Neural crest cell (in vitro differentiated cells): ENCODE measurements around the gene SAV1. TPM values are rescaled to one million over a fixed set of nuclear protein-coding genes. Genes with fewer than 3 reads are reported as not detected.

Source experiments
- DNase-seq: peaks from one replicate; pipeline ENCODE4 v3.0.0; 2021; ENCODE audit warnings: low read depth, mixed read lengths, low spot score
- H3K27ac Mint-ChIP-seq: one replicate; pipeline ENCODE4 v1.8.0; 2021; ENCODE audit warnings: mild to moderate bottlenecking, mixed read lengths; ENCODE audit not compliant: unreplicated experiment
- H3K27me3 Mint-ChIP-seq: 2 replicates; pipeline ENCODE4 v1.8.0; 2021; ENCODE audit warnings: low read depth, mild to moderate bottlenecking, mixed read lengths
- H3K36me3 Mint-ChIP-seq: 2 replicates; pipeline ENCODE4 v1.8.0; 2021; ENCODE audit warnings: low read depth, mild to moderate bottlenecking, mixed read lengths
- H3K4me1 Mint-ChIP-seq: 2 replicates; pipeline ENCODE4 v1.8.0; 2021; ENCODE audit warnings: mixed read lengths
- H3K4me3 Mint-ChIP-seq: one replicate; pipeline ENCODE4 v1.8.0; 2021; ENCODE audit warnings: mild to moderate bottlenecking, mixed read lengths
- H3K9me3 Mint-ChIP-seq: 2 replicates; pipeline ENCODE4 v1.8.0; 2021; ENCODE audit warnings: mixed read lengths
- CTCF ChIP-seq: fragments of 200-600 bp; sonication (generic); conservative IDR thresholded peaks from 2 replicates; pipeline ENCODE4 v1.5.0; 2021; ENCODE audit warnings: antibody characterized with exemption, mild to moderate bottlenecking
- total RNA-seq: library from RNA; stranded (reverse); gene quantifications from 2 replicates; pipeline ENCODE4 v1.2.1, GENCODE V29; 2021

The SAV1 gene
- total RNA-seq, 1 donor from 2014 or later: 23.5 TPM

- peaks cover 10% of the 10 kb centered on the region for H3K4me1 Mint-ChIP-seq
- peaks cover 4% of the 10 kb centered on the region for H3K36me3 Mint-ChIP-seq
- H3K4me3 Mint-ChIP-seq: no peak overlapping the region
- no peak for DNase-seq
- H3K9me3 Mint-ChIP-seq: no peaks in the 10 kb centered on the region
- H3K27me3 Mint-ChIP-seq: no peaks in the 10 kb centered on the region
- no peak for TF ChIP-seq CTCF
- H3K27ac Mint-ChIP-seq: peak overlapping the region; percentile 80
These were observed 52.6 kb downstream of the SAV1 start for GRCh38 chr14:50615552-50615951.

- H3K27ac Mint-ChIP-seq: no peak overlapping the region
- TF ChIP-seq CTCF: no peak
- H3K9me3 Mint-ChIP-seq: no peaks in the 10 kb centered on the region
- no peak for DNase-seq
- H3K36me3 Mint-ChIP-seq: peaks cover 4% of the 10 kb centered on the region
- peaks cover 10% of the 10 kb centered on the region for H3K4me1 Mint-ChIP-seq
- H3K4me3 Mint-ChIP-seq: no peak overlapping the region
- no peaks in the 10 kb centered on the region for H3K27me3 Mint-ChIP-seq
These were observed 53.0 kb downstream of the SAV1 start for GRCh38 chr14:50615056-50615455.

DNA sequence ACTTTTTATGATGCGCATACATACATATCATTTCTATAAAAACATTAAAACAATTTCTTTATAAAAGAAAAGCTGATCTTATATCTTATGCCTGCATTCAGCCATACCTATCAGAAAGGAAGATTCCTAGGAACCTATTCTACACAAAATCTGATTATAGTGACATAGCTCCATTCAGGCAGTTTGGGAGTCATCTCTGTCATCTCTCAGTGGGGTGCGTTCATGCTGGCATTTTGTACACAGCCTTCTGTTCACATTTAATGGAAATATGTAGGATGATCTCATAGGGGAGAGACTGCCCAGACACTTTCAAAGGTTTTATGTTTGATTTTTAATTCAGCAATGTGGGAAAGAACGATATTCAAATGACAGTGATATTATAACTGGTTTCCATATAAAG, 55.3 kb downstream of the SAV1 start:
- Mint-ChIP-seq H3K36me3 (peaks cover 4% of the 10 kb centered on the region), H3K4me3 (no peak overlapping the region), H3K9me3 (no peaks in the 10 kb centered on the region), H3K27me3 (no peaks in the 10 kb centered on the region), H3K4me1 (peaks cover 10% of the 10 kb centered on the region), H3K27ac (no peak overlapping the region)
- no peak for TF ChIP-seq CTCF
- DNase-seq: no peak

DNA sequence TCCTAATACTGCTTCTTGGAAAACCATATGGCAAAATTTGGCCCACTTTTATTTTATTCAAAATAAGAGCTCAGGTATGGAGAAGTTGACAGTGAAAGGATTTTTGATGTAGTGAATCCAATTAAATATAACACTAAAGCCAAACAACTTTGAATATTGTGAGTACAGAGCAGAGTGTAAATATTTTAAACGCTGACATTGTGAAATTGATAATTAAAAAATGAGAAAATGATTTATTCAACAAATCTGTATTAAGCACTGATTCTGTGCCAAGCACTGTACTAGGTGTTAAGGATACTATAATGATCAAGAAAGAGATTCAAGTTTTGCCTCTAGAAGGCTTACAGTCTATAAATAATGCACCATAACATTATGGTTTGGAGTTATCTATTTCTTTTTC, 57.6 kb downstream of the SAV1 start:
- DNase-seq: no peak
- H3K27me3 Mint-ChIP-seq: no peaks in the 10 kb centered on the region

DNA sequence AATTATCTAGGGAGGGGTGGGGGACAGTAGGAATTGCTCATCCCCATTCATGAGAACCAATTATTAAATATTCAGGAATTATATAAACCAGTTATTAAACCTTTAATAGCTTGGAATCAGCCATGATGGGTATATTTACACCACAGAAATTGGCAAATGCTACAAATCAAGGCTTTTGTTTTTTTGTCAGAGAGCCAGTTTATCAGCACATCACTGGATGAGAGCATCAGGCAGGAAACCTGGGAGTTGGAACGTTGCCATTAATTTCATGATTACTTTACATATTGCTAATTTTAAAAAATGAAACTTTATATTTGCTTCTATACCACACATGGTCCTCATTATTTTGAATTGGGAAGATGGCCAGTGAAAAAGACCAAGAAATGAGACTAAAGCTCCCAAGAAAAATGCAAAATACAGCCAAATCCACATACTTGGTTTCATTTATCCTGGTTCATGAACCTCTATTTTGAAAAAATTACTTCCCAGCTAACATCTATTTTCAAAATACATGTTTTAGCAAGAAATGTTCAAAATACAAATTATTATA, 59.7 kb downstream of the SAV1 start:
- H3K9me3 Mint-ChIP-seq: no peaks in the 10 kb centered on the region
- no peak for DNase-seq
- TF ChIP-seq CTCF: no peak
- no peak overlapping the region for H3K27ac Mint-ChIP-seq
- H3K27me3 Mint-ChIP-seq: no peaks in the 10 kb centered on the region
- no peak overlapping the region for H3K4me3 Mint-ChIP-seq
- H3K4me1 Mint-ChIP-seq: peaks cover 16% of the 10 kb centered on the region
- H3K36me3 Mint-ChIP-seq: peaks cover 4% of the 10 kb centered on the region

More for the DNA sequence above, 57.6 kb downstream of the SAV1 start:
- H3K27ac Mint-ChIP-seq: no peak overlapping the region
- no peak for TF ChIP-seq CTCF
- H3K36me3 Mint-ChIP-seq: peaks cover 5% of the 10 kb centered on the region
- H3K4me1 Mint-ChIP-seq: peaks cover 23% of the 10 kb centered on the region
- H3K9me3 Mint-ChIP-seq: no peaks in the 10 kb centered on the region
- H3K4me3 Mint-ChIP-seq: no peak overlapping the region
